Cardiac muscle cell (in vitro differentiated cells and primary cell): ENCODE data around the gene ABCA1. TPM values are rescaled to one million over a fixed set of nuclear protein-coding genes. Genes with fewer than 3 reads are reported as not detected.

Source experiments
- DNase-seq, 2 donors: peaks; one replicate each; pipeline versions ENCODE4 v3.0.0 to v3.0.0-alpha.2; 2010 to 2017; ENCODE audit warnings: low read depth in 1 of 2, low spot score in 1 of 2
- H3K27ac ChIP-seq: fragments of 200-600 bp; sonication (generic); 2 replicates; pipeline ENCODE4 v1.5.1; 2016
- H3K27me3 ChIP-seq: fragments of 200-600 bp; sonication (generic); 2 replicates; pipeline ENCODE4 v1.6.0; 2016; ENCODE audit warnings: control low read depth
- H3K36me3 ChIP-seq: fragments of 200-600 bp; sonication (generic); 2 replicates; pipeline ENCODE4 v1.5.1; 2016; ENCODE audit warnings: control low read depth
- H3K4me1 ChIP-seq: fragments of 200-600 bp; sonication (generic); 2 replicates; pipeline ENCODE4 v1.8.1; 2017; ENCODE audit warnings: low read depth, mild to moderate bottlenecking, mixed run types
- H3K4me3 ChIP-seq: fragments of 200-600 bp; sonication (generic); 2 replicates; pipeline ENCODE4 v1.5.1; 2016; ENCODE audit warnings: mild to moderate bottlenecking
- H3K9me3 ChIP-seq: fragments of 200-600 bp; sonication (generic); 2 replicates; pipeline ENCODE4 v1.5.1; 2017; ENCODE audit warnings: low read depth, mild to moderate bottlenecking, control low read depth
- CTCF ChIP-seq: IDR thresholded peaks from 2 replicates; pipeline ENCODE4 v1.5.1; 2012; ENCODE audit warnings: low read depth, mild to moderate bottlenecking, low read length
- polyA plus RNA-seq: library from polyadenylated mRNA; unstranded; fragments of >200 nt; fragmentation: Nextera tagmentation; extraction: Ambion mirVana; gene quantifications from 2 replicates; pipeline ENCODE4 v1.2.1, GENCODE V29; 2016
- total RNA-seq: library from RNA; depleted of rRNA; stranded (reverse); fragments of >200 nt; gene quantifications from 2 replicates; pipeline ENCODE4 v1.2.3, GENCODE V29; 2016

Gene ABCA1
- total and polyA plus RNA-seq, 2 experiments from 2014 or later: 2.5 to 23.0 TPM

GRCh38 chr9:104864675-104865104 is 63.3 kb downstream of the ABCA1 start:
- Histone ChIP-seq H3K36me3 (peaks cover 7% of the 10 kb centered on the region), H3K27ac (no peak overlapping the region), H3K4me1 (peaks cover 22% of the 10 kb centered on the region), H3K9me3 (no peaks in the 10 kb centered on the region), H3K27me3 (no peaks in the 10 kb centered on the region), H3K4me3 (no peak overlapping the region)
- no peak for TF ChIP-seq CTCF
- peak in 1 of 2 donors; percentile 83 for DNase-seq

GRCh38 chr9:104863180-104863883 is 64.6 kb downstream of the ABCA1 start:
- peak; percentile 68 to 88 for DNase-seq
- H3K4me3 ChIP-seq: no peak overlapping the region

GRCh38 chr9:104861397-104861796 is 66.6 kb downstream of the ABCA1 start:
- H3K27me3 ChIP-seq: no peaks in the 10 kb centered on the region
- no peak for TF ChIP-seq CTCF
- H3K4me1 ChIP-seq: peaks cover 7% of the 10 kb centered on the region
- no peak for DNase-seq
- peaks cover 7% of the 10 kb centered on the region for H3K36me3 ChIP-seq
- H3K9me3 ChIP-seq: no peaks in the 10 kb centered on the region
- H3K27ac ChIP-seq: no peak overlapping the region
- H3K4me3 ChIP-seq: no peak overlapping the region

More at GRCh38 chr9:104863180-104863883, 64.6 kb downstream of the ABCA1 start:
- no peaks in the 10 kb centered on the region for H3K27me3 ChIP-seq
- H3K4me1 ChIP-seq: peaks cover 10% of the 10 kb centered on the region
- TF ChIP-seq CTCF: peak; percentile 91
- H3K36me3 ChIP-seq: peaks cover 7% of the 10 kb centered on the region
- H3K9me3 ChIP-seq: no peaks in the 10 kb centered on the region
- H3K27ac ChIP-seq: no peak overlapping the region

GRCh38 chr9:104860263-104860662 is 67.7 kb downstream of the ABCA1 start:
- H3K27me3 ChIP-seq: no peaks in the 10 kb centered on the region
- H3K36me3 ChIP-seq: peaks cover 7% of the 10 kb centered on the region
- H3K27ac ChIP-seq: no peak overlapping the region

GRCh38 chr9:104858846-104859245 is 69.1 kb downstream of the ABCA1 start:
- Histone ChIP-seq H3K9me3 (no peaks in the 10 kb centered on the region), H3K4me1 (peaks cover 6% of the 10 kb centered on the region), H3K4me3 (no peak overlapping the region), H3K27me3 (no peaks in the 10 kb centered on the region), H3K36me3 (peaks cover 7% of the 10 kb centered on the region), H3K27ac (no peak overlapping the region)
- no peak for TF ChIP-seq CTCF
- DNase-seq: peak in 1 of 2 donors; percentile 34

More at GRCh38 chr9:104860263-104860662, 67.7 kb downstream of the ABCA1 start:
- Histone ChIP-seq H3K4me3 (no peak overlapping the region), H3K4me1 (peaks cover 9% of the 10 kb centered on the region), H3K9me3 (no peaks in the 10 kb centered on the region)
- DNase-seq: no peak
- TF ChIP-seq CTCF: no peak
